ENCODE measurements around the gene GALNT15.

DNA sequence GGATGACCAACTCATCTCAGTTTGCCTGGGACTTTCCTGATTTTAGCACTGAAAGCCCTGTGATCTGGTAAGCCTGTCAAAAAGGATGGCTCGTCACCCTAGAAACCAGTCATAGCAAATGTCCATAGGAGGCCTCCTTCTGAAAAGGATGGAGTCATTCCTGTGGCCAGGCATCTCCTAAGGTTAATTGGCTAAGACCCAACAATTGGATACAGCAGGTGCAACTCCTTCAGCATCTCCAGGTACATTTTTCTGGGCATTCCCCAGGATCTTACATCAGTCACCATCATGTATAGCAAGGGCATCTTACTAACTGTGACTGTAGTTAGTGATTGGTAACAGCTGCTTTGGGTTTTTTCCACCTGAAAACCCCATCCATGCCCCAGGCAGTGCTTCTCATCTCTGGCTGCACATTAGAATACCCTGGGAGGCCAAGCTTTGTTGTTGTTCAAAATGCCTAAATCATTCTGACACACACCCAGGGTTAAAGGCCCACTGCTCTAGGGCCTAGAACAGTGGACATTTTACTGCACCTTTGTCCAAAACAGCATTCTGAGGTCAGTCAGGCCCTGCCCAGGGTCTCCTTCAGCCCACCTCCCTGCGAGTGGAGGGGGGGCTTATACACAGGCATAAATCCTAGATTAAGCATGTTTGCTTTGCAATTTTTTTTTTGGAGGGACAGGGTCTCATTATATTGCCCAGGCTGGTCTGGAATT lies 28.3 kb upstream of the GALNT15 start:
- TF ChIP-seq, protein P1, sequence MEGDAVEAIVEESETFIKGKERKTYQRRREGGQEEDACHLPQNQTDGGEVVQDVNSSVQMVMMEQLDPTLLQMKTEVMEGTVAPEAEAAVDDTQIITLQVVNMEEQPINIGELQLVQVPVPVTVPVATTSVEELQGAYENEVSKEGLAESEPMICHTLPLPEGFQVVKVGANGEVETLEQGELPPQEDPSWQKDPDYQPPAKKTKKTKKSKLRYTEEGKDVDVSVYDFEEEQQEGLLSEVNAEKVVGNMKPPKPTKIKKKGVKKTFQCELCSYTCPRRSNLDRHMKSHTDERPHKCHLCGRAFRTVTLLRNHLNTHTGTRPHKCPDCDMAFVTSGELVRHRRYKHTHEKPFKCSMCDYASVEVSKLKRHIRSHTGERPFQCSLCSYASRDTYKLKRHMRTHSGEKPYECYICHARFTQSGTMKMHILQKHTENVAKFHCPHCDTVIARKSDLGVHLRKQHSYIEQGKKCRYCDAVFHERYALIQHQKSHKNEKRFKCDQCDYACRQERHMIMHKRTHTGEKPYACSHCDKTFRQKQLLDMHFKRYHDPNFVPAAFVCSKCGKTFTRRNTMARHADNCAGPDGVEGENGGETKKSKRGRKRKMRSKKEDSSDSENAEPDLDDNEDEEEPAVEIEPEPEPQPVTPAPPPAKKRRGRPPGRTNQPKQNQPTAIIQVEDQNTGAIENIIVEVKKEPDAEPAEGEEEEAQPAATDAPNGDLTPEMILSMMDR (IDR thresholded peaks at IDR 0.05): no peak
- TF ChIP-seq POLR2AphosphoS5 (IDR thresholded peaks at IDR 0.05): no peak
- TF ChIP-seq POLR2A (IDR thresholded peaks at IDR 0.05): no peak

All from stomach (tissue), 4 donors.